GM13976 (cell line): ENCODE measurements around the gene ELOVL6.
A peak's percentile ranks its signal among the peaks of the same experiment; 100 is the strongest.

ENCODE experiments used
- DNase-seq: peaks from one replicate; pipeline ENCODE4 v3.0.0; 2012; ENCODE audit warnings: low spot score
- CTCF ChIP-seq: IDR thresholded peaks from 2 replicates; pipeline ENCODE4 v1.5.1; 2012; ENCODE audit warnings: borderline replicate concordance, mild to moderate bottlenecking; ENCODE audit not compliant: insufficient read depth; ENCODE audit errors: extremely low read depth, missing control alignments, control extremely low read depth
- in situ Hi-C: fragments of 300-500 bp; cut with MboI; formaldehyde crosslinking; loops from one replicate; pipeline ENCODE4 v1.12.0; 2022; ENCODE audit warnings: low sequenced_read_pairs, mixed read lengths, inconsistent platforms; ENCODE audit not compliant: unreplicated experiment

Gene ELOVL6

GRCh38 chr4:110120506-110120905 is 77.9 kb downstream of the ELOVL6 start:
- no peak for DNase-seq
- TF ChIP-seq CTCF = no peak

GRCh38 chr4:110119880-110120279 is 78.5 kb downstream of the ELOVL6 start:
- no peak for DNase-seq
- no peak for TF ChIP-seq CTCF
- in situ Hi-C loops = no loop called here

More at GRCh38 chr4:110120506-110120905, 77.9 kb downstream of the ELOVL6 start:
- in situ Hi-C loops = no loop called here

- in situ Hi-C loops = no loop called here
- peak; percentile 42 for DNase-seq
- TF ChIP-seq CTCF = no peak
These were observed 79.1 kb downstream of the ELOVL6 start for GRCh38 chr4:110119337-110119736.

- no peak for DNase-seq
- in situ Hi-C loops = no loop called here
- no peak for TF ChIP-seq CTCF
These were observed 86.4 kb downstream of the ELOVL6 start for GRCh38 chr4:110112056-110112455.

- in situ Hi-C loops = no loop called here
- no peak for TF ChIP-seq CTCF
- no peak for DNase-seq
These were observed 89.0 kb downstream of the ELOVL6 start for GRCh38 chr4:110109455-110109854.

- DNase-seq = no peak
- TF ChIP-seq CTCF = no peak
- in situ Hi-C loops = no loop called here
These were observed 89.5 kb downstream of the ELOVL6 start for GRCh38 chr4:110108960-110109359.

GRCh38 chr4:110108422-110108821 is 90.0 kb downstream of the ELOVL6 start:
- peak; percentile 24 for DNase-seq
- in situ Hi-C loops = no loop called here
- TF ChIP-seq CTCF = no peak
